Pons (tissue), 1 donor: ENCODE measurements around the gene EWSR1.
"Not testable (repeated sequence)": the region's sequence is repeated elsewhere in the genome, so short reads cannot be mapped to it uniquely, and the experiment has no call there.

ENCODE experiments used
- DNase-seq: peaks from one replicate; pipeline ENCODE4 v3.0.0-alpha.2; 2016; ENCODE audit warnings: low spot score

Gene EWSR1

DNA sequence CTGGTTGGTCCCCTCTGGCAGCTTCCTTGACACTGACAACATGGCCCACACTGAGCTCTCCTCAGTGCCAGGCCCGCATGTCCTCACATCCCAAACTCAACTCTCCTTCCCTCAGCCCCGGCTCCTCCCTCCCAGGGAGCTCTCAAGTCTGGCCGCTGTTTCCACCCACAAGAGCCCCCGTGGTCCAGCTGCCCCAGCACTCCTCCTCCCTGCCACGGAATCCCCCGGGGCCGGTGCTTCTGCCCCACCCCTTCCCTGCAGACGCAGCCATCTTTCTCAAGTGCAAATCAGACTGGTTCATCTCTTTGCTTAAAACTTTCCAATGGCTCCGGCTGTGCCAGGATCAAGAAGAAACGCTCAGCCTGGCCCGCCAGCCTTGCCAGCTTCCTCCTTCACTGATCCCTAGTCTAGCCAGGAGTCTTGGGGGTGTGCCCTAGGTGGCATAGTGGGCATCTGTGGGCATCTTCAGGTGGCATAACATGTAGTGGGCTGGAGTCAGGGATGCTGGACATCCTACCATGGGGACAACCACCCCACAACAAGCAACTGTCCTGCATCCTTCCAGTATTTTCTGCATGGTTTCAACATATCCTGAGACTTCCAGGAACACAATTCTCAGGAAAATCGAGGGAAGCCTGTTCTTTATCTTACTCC lies 69.7 kb downstream of the EWSR1 start:
- DNase-seq = no peak

GRCh38 chr22:29338398-29338797 lies 70.3 kb downstream of the EWSR1 start:
- no peak for DNase-seq

DNA sequence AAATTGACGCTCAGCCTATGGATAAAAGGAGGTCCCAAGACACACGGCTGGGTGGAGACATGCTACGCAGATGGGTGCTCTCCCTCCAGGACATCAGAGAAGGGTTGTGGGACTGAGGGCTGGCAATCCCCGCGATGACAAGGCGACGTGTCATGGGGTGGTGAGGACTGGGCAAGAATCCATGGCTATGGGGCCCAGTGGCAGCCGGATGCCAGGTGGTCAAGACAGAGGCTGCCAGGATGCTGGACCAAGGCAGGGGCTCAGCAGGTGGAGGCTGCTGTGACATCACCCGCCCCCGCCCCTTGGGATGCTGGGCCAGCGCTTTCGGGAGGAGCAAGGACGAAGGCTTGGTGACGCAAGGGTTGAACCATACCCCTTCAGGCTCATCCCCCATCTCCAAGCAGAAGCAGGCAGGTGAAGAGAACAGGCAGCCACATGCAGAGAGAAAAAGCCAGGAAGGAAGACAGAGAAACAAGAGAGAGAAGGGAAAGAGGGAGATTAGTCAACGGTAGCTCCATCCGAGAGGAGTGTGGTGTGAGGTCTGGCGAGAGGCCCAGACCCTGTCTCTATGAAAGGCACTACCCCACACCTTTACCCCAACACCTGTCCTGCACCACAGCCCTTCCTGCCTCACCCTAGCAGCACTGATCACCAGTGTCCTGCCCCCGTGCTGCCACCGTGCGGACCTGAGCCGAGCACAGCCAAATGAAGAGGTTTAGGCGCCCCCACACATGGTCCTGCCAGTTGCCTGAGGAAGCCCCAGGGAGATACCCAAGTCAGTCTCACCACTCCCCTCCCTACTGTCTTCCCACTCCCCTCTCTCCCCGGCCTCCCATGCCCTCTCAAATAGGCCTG lies 71.5 kb downstream of the EWSR1 start:
- no peak for DNase-seq

GRCh38 chr22:29340566-29340965 lies 72.5 kb downstream of the EWSR1 start:
- no peak for DNase-seq

GRCh38 chr22:29341056-29341848 lies 73.2 kb downstream of the EWSR1 start:
- no peak for DNase-seq

DNA sequence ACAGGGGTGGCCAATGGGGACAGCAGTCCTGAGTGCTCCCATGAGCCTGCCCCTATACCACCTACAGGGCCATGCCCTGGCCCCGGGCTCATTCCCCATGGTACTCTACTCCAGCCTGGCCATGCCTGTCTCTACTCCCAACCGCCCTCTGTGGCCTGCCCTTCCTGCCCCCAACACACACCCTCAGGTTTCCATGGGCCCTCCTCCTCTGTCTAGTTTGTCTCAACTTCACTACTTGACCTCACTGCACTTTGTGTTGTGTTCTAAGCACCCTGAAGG lies 73.7 kb downstream of the EWSR1 start:
- DNase-seq = no peak

- DNase-seq = no peak
Observed at GRCh38 chr22:29342177-29342576, 74.1 kb downstream of the EWSR1 start.

DNA sequence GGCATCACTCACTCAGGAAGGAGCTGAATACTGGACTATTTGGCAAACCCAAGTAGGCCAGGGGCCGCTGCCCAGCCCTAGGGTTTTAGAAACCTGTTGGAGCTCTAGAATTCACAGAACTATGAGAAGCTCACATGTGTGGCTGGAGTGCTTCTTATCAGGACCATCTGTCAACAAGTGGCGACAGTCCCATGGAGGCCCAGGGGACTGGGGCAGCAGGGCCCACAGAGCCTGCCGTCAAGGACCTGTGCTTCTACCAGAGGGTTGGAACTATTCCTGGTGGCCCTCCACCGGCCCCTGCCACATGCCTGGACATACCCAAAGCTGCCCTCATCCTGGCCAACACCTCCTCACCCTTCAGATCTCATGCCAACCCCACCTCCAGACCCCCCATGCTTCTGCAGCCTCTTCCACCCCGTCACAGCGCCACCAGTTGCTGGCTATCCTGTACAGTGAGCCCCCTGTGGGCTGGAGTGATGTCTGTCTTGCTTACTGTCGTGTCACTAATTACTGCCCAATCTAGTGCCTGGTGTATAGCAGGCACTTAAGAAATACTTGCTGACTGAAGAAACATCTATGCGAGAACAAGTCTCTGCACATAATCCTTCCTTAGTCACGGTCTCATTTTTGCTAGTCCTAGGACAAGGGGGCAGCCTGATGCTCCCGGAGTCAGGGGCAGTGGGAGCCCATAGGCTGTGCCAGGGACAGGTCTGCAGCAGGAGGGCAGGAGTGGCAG lies 74.7 kb downstream of the EWSR1 start:
- no peak for DNase-seq

DNA sequence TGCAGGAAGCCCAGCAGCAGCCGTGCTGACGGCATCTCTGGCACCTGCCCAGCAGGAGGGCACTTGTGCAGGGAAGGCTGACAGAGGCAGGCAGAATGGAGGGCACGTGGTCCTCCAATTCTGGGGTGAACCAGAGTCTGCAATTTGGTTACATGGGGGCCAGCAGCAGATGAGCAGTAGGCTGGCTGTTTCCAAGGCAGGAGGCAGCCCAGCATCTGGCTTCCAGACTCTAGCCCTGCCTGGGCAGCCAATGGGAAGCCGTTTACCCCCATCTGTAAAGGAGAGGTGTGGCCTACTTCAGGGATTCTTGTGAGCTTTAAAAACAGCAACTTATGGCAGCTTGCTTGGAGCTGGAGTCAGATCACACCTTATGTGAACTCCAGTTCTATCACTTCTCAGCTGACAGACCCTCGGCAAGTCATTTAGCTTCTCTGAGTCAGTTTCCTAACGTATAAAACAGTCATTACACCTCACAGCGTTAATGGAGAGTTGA lies 75.3 kb downstream of the EWSR1 start:
- no peak for DNase-seq

GRCh38 chr22:29344137-29344536 lies 76.1 kb downstream of the EWSR1 start:
- peak; percentile 54 for DNase-seq

DNA sequence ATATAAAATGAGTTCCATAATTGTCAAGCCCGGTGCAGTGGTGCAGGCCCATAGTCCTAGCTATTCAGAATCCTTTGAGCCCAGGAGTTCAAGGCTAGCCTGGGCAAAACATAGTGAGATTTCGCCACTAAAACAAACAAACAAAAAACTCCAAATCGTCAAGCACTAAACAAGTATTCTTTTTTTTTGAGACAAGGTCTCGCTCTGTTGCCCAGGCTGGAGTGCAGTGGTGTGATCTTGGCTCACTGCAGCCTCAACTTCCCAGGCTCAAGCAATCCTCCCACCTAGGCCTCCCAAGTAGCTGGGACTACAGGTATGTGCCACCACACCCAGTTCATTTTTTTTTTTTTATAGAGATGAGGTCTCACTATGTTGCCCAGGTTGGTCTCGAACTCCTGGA lies 76.8 kb downstream of the EWSR1 start:
- not testable (repeated sequence) for DNase-seq

DNA sequence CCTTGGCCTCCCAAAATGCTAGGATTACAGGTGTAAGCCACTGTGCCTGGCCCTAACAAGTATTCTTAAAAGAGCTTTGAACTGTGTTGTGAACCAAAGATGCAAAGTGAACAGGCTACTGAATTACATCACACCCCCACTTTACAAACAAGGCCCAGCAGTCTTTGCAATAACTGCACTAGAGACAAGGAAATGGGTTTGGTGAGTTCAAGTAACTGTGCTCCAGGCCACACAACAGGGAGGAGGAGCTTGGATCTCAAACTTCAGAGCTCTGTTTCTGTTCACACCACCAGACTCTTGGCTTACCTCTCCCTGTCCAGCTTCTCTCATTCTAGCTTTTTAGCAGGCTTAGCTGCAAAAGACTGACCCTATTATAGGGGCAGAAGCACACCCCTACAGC lies 77.9 kb downstream of the EWSR1 start:
- DNase-seq = no peak

DNA sequence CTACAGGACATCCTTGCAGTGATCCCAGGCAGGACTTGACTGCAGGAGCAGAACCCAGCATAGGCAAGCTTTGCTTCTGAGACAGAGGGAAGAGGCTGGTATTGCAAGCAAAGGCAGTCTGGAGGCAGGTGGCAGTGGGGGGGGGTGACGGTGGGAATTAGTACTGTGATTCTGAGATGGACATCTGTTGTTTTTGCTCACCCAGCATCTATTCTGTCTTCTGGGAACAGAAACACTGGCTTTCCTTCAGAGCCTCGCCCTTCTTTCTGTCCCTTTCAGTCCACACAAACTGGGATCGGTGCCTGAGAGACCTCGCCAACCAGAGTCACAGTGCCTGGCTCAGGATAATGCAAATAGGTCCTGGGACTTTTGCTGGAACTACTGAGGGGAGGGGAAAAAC lies 78.6 kb downstream of the EWSR1 start:
- peak; percentile 91 for DNase-seq

DNA sequence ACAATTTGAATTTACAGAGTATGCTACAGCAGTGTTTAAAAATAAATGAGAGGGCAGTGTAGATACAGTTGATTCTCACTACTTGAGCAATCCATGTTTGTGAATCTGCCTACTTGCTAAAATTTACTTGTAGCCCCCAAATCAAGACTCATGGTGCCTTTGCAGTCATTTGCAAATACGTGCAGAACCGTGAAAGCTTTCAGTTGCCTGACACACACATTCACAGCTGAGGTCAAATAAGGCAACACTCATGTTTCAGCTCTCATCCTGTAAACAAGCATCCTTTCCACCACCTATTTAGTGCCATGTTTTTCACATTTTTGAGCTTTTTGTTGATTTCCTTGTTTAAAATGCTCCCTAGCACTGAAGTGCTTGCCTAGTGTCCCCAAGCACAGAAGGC lies 80.0 kb downstream of the EWSR1 start:
- peak; percentile 29 for DNase-seq

DNA sequence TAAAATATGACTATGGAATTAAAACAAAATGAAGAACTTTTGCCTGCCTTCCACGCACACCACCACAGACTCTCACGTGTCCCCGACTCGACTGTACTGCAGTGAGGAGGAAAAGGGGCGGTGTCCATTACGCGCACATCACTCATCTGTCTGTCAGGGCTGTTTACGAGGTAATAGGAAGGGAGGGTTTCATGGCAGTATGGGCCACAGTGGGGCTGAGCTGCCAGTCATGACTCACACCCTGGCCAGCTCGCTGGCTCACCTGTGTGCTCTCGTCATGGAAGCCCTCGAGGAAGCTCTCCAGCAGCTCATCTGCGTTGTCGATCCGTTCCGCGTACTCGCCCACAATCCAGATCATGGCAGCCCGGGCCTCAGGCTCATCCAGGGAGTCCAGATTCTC lies 80.9 kb downstream of the EWSR1 start:
- DNase-seq = no peak
